ENCODE results near the gene RALGAPA2. TPM values are rescaled to one million over a fixed set of nuclear protein-coding genes. Genes with fewer than 3 reads are reported as not detected.

RALGAPA2 gene
- total RNA-seq, 1 experiment from 2014 or later = 9.8 TPM

GRCh38 chr20:20425823-20426654 lies 286.4 kb downstream of the RALGAPA2 start:
- no peaks in the 10 kb centered on the region for H3K27me3 Mint-ChIP-seq (ENCODE audit: insufficient read depth, unreplicated experiment)
- TF ChIP-seq CTCF (IDR thresholded peaks at IDR 0.05; ENCODE audit: unreplicated experiment) = no peak
- CTCF ChIA-PET = interaction anchor here (0.8 to 1.5 kb wide), 2 partner anchors 8 to 24 kb away, joined by 3 to 4 read pairs; no protein-coding TSS in a partner anchor
- no peaks in the 10 kb centered on the region for H3K9me3 Mint-ChIP-seq (ENCODE audit: unreplicated experiment)
- intact Hi-C loops (cut with micrococcal nuclease) = no loop called here
- H3K36me3 Mint-ChIP-seq (ENCODE audit: insufficient read depth, unreplicated experiment) = no peaks in the 10 kb centered on the region
- no peak for DNase-seq (ENCODE audit: unreplicated experiment)
- no peak overlapping the region for H3K4me3 Mint-ChIP-seq (ENCODE audit: unreplicated experiment)
- no peaks in the 10 kb centered on the region for H3K4me1 Mint-ChIP-seq (ENCODE audit: insufficient read depth, unreplicated experiment)
- H3K27ac Mint-ChIP-seq (ENCODE audit: low read depth, unreplicated experiment) = no peak overlapping the region
- BruUV-seq (replicated peaks) = no TSS peak
- POLR2A ChIA-PET = interaction anchor here (1.3 kb wide), 1 partner anchor 15 kb away, joined by 3 read pairs; no protein-coding TSS in a partner anchor

GRCh38 chr20:20423117-20423516 lies 289.3 kb downstream of the RALGAPA2 start:
- Mint-ChIP-seq H3K4me3 (ENCODE audit: unreplicated experiment) (no peak overlapping the region), H3K27me3 (ENCODE audit: insufficient read depth, unreplicated experiment) (no peaks in the 10 kb centered on the region), H3K36me3 (ENCODE audit: insufficient read depth, unreplicated experiment) (peaks cover 4% of the 10 kb centered on the region), H3K4me1 (ENCODE audit: insufficient read depth, unreplicated experiment) (no peaks in the 10 kb centered on the region), H3K27ac (ENCODE audit: low read depth, unreplicated experiment) (no peak overlapping the region), H3K9me3 (ENCODE audit: unreplicated experiment) (no peaks in the 10 kb centered on the region)
- intact Hi-C loops (cut with micrococcal nuclease) = no loop called here
- CTCF ChIA-PET = interaction anchor here (0.6 to 1.0 kb wide), 2 partner anchors 28 to 186 kb away, joined by 3 read pairs; no protein-coding TSS in a partner anchor
- POLR2A ChIA-PET = no interaction called here
- no TSS peak for BruUV-seq (replicated peaks)
- TF ChIP-seq CTCF (IDR thresholded peaks at IDR 0.05; ENCODE audit: unreplicated experiment) = no peak
- no peak for DNase-seq (ENCODE audit: unreplicated experiment)

GRCh38 chr20:20417876-20418676 lies 294.4 kb downstream of the RALGAPA2 start:
- intact Hi-C loops (cut with micrococcal nuclease) = no loop called here
- Mint-ChIP-seq H3K9me3 (ENCODE audit: unreplicated experiment) (no peaks in the 10 kb centered on the region), H3K4me3 (ENCODE audit: unreplicated experiment) (no peak overlapping the region), H3K4me1 (ENCODE audit: insufficient read depth, unreplicated experiment) (no peaks in the 10 kb centered on the region), H3K36me3 (ENCODE audit: insufficient read depth, unreplicated experiment) (peaks cover 11% of the 10 kb centered on the region), H3K27me3 (ENCODE audit: insufficient read depth, unreplicated experiment) (no peaks in the 10 kb centered on the region), H3K27ac (ENCODE audit: low read depth, unreplicated experiment) (no peak overlapping the region)
- no peak for TF ChIP-seq CTCF (IDR thresholded peaks at IDR 0.05; ENCODE audit: unreplicated experiment)
- DNase-seq (ENCODE audit: unreplicated experiment) = no peak
- CTCF ChIA-PET = interaction anchor here (1.0 to 1.7 kb wide), 4 partner anchors 9 to 58 kb away, joined by 3 to 4 read pairs (median 4); no protein-coding TSS in a partner anchor
- POLR2A ChIA-PET = no interaction called here
- BruUV-seq (replicated peaks) = no TSS peak

- H3K36me3 Mint-ChIP-seq (ENCODE audit: insufficient read depth, unreplicated experiment) = peaks cover 11% of the 10 kb centered on the region
- no peak overlapping the region for H3K4me3 Mint-ChIP-seq (ENCODE audit: unreplicated experiment)
- no peaks in the 10 kb centered on the region for H3K9me3 Mint-ChIP-seq (ENCODE audit: unreplicated experiment)
- no peak overlapping the region for H3K27ac Mint-ChIP-seq (ENCODE audit: low read depth, unreplicated experiment)
- TF ChIP-seq CTCF (IDR thresholded peaks at IDR 0.05; ENCODE audit: unreplicated experiment) = no peak
- H3K27me3 Mint-ChIP-seq (ENCODE audit: insufficient read depth, unreplicated experiment) = no peaks in the 10 kb centered on the region
- no TSS peak for BruUV-seq (replicated peaks)
- DNase-seq (ENCODE audit: unreplicated experiment) = no peak
- intact Hi-C loops (cut with micrococcal nuclease) = no loop called here
- POLR2A ChIA-PET = interaction anchor here (1.2 kb wide), 1 partner anchor 175 kb away, joined by 3 read pairs; no protein-coding TSS in a partner anchor
- no peaks in the 10 kb centered on the region for H3K4me1 Mint-ChIP-seq (ENCODE audit: insufficient read depth, unreplicated experiment)
- CTCF ChIA-PET = no interaction called here
Measured at GRCh38 chr20:20415321-20415720, 297.1 kb downstream of the RALGAPA2 start.

Data from MCF 10A (cell line).